ENCODE data around the gene TXLNB.

The TXLNB gene

GRCh38 chr6:139291813-139292619 is at the start of gene TXLNB:
TSS of gene TXLNB (minus strand) at chr6:139291998. CDS start at chr6:139288899, 3,099 bp downstream.
- DNase-seq (ENCODE audit: low read depth) = peak; percentile 60

- no peak for DNase-seq (ENCODE audit: low read depth)
These were observed 49.3 kb upstream of the TXLNB start for GRCh38 chr6:139341060-139341459.

DNA sequence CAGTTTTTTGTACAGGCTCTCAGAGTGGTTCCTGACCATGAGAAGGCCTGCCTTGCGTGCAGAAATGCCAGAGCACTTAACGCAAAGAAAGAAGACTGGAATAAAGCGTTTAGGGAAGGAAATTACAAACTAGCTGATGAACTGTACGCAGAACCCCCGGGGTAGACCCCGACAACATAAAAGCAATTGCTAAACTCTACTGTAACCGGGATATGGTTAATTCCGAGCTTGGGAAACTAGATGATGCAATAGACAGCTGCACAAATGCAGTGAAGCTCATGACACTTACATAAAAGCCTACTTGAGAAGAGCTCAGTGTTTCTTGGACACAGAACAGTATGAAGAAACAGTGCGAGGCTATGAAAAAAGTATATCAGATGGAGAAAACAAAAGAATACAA is 47.0 kb upstream of the TXLNB start:
- no peak for DNase-seq (ENCODE audit: low read depth)

DNA sequence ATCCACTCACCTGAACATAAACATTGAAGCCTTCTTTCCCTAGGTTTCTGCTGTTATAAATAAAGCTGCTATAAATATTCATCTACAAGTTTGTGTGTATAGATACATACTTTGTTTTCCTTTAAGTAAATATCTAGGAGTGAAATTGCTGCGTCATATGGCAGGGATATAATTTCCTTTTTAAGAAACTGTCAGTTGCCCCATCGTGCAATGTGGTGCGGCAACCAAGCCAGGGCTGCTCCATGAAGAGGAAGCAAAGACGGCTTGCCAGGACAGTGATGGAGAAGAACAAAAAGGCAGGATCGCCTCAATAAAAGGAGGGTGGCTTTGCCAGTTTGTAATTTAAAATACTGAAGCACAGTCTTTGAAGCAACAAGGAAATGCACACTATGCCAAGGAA is 46.0 kb upstream of the TXLNB start:
- no peak for DNase-seq (ENCODE audit: low read depth)

DNA sequence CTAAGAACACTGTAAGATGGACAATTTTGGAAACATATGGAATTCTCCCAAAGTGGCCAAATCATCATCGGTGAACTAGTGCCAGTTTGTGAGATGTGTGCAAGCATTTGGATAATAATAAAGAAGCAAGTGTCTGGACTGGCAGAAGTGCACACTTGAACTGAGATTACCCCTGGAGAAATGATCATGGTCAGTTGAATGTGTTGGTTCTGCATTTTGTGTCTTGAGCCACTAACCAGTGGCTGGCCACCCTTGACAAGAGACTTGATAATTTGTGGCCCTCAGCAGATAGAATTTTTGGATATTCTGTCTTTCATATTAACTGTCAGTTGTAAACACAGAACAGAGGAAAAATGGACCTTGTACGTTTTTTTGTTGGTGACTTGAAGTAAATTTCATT is 45.2 kb upstream of the TXLNB start:
- no peak for DNase-seq (ENCODE audit: low read depth)

GRCh38 chr6:139336488-139336887 is 44.7 kb upstream of the TXLNB start:
- no peak for DNase-seq (ENCODE audit: low read depth)

- DNase-seq (ENCODE audit: low read depth) = no peak
These were observed 43.8 kb upstream of the TXLNB start for GRCh38 chr6:139335447-139336210.

DNA sequence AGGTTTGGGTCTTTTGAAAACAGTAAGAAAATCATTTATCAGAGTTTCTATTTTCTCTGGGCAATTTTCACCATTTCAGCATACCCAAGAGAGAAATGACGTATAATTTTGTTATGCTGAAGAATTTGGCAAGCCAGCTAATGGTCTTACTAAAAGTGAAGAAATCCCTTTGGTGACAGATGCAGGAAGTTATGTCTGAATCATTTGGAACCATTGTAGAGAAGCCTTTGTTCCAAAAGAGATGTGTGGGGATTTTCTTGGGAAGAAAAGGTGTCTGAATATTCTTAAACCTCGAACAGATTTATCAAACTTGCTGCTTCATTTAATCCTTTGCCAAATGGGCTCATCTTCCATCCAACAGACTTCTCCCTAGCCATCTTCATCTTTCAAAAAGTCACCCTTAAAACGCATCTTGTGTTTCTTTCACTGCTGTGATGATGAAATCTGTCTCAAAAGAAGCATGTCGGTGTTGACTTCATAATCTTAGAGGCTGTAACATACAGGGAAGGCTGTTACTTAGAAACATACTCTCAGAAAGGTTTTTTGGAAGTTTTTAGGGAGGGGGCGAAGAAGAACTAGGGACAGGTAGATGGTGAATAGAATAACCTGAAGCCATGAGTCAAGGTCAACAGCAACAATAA is 43.1 kb upstream of the TXLNB start:
- DNase-seq (ENCODE audit: low read depth) = no peak

GRCh38 chr6:139330826-139331500 is 39.2 kb upstream of the TXLNB start:
- DNase-seq (ENCODE audit: low read depth) = no peak

DNA sequence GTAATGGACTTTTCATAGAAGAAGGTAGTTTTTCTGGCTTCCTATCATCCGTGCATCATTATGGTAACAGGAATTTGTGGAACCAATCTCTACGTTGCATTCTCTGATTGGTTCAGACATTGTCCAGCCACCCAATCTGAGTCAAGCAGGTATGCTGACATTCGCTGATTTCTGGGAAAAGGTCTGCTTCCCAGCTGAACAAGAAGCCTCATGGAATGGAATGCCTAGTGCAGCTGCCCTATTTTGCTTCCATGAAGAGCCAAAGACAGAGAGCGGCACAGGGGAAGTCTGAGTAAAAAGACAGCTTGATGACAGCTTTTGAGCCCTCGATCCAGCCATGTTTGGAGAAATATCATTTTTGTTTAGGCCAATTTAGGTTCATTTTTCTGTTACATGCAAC is 38.5 kb upstream of the TXLNB start:
- DNase-seq (ENCODE audit: low read depth) = no peak

DNA sequence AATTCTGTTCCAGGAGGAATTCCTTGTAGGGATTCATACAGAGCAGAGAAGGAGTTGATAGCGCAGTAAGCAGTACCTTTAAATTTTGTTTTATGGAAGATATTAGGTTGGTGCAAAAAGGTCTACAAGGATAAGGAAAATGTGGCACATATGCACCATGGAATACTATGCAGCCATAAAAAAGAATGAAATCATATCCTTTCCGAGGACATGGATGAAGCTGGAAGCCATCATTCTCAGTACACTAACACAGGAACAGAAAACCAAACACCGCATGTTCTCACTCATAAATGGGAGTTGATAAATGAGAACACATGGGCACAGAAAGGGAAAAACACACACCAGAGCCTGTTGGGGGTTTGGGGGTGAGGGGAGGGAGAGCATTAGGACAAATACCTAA is 37.4 kb upstream of the TXLNB start:
- DNase-seq (ENCODE audit: low read depth) = no peak

DNA sequence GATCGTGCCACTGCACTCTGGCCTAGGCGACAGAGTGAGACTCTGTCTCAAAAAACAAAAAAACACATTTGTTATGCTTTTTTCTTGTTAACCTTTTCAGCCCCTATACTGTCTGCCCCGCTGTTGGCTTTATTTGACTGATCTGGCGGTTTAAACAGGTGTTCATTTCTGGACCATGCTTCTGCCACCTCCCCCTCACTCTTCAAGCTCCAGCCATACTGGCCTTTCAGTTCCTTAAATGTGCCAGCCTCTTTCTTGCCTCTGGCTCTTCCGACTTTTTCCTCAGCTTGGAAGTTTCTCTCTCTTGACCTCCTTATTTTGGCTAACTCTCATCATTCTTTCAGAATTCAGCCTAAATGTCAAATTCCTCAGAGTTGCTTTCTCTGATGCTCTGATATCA is 35.2 kb upstream of the TXLNB start:
- DNase-seq (ENCODE audit: low read depth) = no peak

DNA sequence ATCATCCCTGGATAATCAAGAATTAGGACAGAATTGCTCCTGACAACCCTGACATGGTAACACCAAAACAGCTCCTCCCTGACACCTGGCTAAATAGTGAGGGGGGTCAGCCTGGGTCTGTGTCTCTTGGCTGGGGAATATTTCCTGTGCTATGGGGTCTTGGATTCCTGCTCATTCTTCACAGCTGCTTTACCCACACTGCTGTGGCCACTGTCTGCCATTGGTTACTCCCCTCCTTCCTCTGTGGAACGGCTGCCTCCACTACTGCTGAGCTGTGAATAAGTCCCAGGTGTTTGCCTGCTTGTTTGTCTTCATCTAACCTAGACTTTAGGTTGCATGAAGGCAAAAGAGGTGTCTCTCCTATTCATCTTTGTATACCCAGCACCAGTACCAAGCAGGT is 33.9 kb upstream of the TXLNB start:
- DNase-seq (ENCODE audit: low read depth) = no peak

DNA sequence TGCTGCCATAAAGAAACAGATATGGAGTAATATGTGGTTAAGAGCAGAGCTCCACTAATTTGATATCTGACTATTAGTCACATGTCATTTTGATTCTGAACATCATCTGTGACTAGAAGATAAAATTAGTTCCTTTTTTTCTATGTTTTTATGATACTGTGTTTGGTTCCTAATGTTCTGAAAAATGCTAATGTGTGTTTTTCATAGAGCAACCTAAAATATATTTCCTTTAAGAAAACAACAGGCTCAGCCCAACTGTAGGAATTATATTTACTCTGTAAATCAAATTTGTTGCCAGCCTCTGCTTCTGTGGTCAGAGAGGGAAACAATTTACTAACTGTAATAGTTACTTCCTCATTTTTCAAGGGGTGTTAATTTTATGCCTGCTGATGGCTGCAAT is 33.3 kb upstream of the TXLNB start:
- DNase-seq (ENCODE audit: low read depth) = no peak

DNA sequence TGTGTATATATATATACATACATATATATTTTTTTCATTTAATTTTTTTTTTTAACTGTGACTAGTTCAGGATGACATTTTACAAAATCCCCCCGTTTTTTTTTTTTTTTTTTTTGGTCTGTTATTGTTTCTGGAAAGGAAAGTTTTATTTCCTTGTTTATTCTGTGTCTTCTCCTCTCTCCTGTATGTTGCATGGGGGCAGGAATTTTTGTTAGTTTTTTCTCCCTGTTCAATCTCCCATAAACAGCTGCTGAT is 32.4 kb upstream of the TXLNB start:
- no peak for DNase-seq (ENCODE audit: low read depth)

DNA sequence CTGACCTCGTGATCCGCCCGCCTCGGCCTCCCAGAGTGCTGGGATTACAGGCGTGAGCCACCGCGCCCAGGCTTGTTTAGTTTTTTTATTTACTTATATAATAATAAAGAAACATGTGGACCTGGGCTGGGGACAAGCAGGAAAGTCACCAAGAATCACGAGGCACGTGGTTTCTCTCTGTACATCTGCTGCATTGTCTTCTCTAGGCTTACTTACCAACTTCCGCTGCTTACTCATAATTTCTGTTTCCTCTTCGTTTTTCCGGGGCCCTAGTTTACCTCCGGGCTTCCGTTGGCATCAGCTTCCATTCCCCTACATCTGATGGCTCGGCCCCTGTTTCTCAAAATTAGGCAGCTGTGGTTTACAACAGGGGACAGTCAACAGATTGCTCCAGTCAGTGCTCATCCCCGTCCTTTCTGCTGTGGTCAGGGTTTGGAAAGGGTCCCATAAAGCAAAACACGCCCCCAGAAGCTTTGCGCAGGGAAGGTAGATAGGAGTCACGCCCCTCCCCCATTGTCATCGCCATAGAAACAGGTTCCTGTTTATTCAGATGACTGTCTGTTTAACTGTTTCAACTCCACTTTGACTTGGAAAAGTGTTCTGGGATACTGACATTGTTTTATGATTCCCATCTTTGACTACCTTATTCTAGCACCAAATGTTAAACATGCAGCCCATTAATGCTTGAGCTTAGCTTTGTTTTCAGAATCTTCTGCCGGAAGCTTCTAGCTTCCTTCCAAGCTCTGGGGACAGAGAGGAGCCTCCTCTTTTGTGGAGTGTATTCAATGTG is 31.9 kb upstream of the TXLNB start:
- peak; percentile 57 for DNase-seq (ENCODE audit: low read depth)

GRCh38 chr6:139320081-139320480 is 28.3 kb upstream of the TXLNB start:
- DNase-seq (ENCODE audit: low read depth) = no peak

- no peak for DNase-seq (ENCODE audit: low read depth)
These were observed 25.0 kb upstream of the TXLNB start for GRCh38 chr6:139316622-139317317.

DNA sequence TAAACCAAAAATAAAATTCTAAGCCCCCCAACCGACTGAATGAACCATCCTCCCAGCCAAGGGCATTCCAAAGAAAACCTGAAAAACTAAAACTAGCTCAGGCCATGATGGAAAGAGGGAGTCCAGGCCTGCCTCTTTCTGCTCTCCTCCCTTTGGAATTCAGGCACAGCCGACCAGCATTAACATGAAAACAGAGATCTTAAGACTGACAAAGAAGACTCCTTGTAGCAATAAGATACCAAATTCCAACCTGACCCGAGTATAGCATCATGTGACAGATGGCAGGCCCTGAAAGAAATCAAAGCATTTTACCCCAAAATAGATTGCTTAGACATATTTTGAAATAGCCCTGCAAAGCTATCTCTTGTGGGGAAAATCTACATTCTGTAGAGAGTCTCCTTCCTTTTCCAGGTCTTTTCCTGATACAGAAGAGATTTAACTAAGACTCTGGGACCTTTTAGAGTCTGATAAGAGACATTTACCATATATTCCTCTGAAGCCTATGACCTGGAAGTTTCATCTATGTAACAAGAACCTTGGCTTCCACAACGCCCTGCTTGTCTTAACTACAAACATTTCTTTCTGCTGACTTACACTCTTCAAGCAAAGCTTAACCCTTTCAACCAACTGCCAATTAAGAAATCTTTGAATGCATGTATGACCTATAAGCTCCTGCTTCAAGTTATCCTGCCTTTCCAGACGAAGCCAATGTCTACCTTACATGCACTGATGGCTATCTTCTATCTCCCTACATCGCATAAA is 22.2 kb upstream of the TXLNB start:
- DNase-seq (ENCODE audit: low read depth) = no peak

- no peak for DNase-seq (ENCODE audit: low read depth)
These were observed 21.4 kb upstream of the TXLNB start for GRCh38 chr6:139313229-139313628.

DNA sequence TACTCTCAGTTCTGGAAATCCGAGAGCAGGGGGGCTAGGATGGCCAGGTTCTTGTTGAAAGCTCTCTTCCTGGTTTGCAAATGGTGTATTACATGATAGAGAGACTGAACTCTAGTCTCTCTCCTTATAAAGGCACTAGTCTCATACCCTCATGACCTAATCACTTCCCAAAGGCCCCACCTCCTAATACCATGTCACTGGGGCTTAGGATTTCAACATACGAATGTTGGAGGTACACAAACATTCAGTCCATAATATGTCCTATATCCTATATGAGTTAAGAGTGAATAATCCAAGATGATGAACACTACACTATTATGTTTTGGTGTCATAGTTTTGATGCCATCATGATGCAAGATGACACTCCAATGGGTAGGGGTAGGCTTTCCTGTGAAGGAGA is 20.0 kb upstream of the TXLNB start:
- no peak for DNase-seq (ENCODE audit: low read depth)

Measured in stimulated activated CD8-positive, alpha-beta memory T cell treated with anti-CD3 and anti-CD28 coated beads, Interleukin-12 subunit alpha, Interleukin-12 subunit beta, amount 100 ng/mL, for 4 hours (primary cell).